ENCODE measurements around the gene CDC6. TPM values are rescaled to one million over a fixed set of nuclear protein-coding genes. Genes with fewer than 3 reads are reported as not detected.
A peak's percentile ranks its signal among the peaks of the same experiment; 100 is the strongest.

Gene CDC6
- total RNA-seq, 1 donor from 2014 or later, result 2.3 TPM

DNA sequence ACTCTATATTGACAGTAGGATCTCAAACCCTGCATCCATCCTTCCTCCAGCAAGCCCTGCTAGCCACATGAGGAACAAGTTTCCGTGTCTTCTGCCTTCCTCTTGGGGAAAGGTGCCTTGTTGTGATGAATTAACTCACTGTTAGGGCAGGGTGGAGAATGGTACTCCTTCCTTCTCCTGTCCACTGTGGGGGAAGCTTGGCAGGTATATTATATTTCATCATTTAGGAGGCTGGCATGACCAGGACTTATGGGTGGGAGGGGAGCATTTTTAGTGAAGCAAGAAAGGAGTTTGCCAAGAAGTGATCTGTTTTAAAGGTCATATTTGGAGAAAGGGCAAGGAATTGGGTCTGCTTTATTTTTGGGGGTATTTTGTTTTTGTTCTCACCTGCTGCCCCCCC is 9.3 kb upstream of the CDC6 start:
- Histone ChIP-seq H3K27me3 (ENCODE audit: low read depth) (no peaks in the 10 kb centered on the region), H3K9me3 (no peaks in the 10 kb centered on the region), H3K36me3 (peaks cover 88% of the 10 kb centered on the region), H3K4me1 (peaks cover 2% of the 10 kb centered on the region), H3K27ac (no peak overlapping the region), H3K4me3 (no peak overlapping the region)
- no peak for DNase-seq
- intact Hi-C loops (cut with DNase I), result no loop called here
- ATAC-seq, result no peak
- TF ChIP-seq, protein P1, sequence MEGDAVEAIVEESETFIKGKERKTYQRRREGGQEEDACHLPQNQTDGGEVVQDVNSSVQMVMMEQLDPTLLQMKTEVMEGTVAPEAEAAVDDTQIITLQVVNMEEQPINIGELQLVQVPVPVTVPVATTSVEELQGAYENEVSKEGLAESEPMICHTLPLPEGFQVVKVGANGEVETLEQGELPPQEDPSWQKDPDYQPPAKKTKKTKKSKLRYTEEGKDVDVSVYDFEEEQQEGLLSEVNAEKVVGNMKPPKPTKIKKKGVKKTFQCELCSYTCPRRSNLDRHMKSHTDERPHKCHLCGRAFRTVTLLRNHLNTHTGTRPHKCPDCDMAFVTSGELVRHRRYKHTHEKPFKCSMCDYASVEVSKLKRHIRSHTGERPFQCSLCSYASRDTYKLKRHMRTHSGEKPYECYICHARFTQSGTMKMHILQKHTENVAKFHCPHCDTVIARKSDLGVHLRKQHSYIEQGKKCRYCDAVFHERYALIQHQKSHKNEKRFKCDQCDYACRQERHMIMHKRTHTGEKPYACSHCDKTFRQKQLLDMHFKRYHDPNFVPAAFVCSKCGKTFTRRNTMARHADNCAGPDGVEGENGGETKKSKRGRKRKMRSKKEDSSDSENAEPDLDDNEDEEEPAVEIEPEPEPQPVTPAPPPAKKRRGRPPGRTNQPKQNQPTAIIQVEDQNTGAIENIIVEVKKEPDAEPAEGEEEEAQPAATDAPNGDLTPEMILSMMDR (IDR thresholded peaks at IDR 0.05), result no peak

DNA sequence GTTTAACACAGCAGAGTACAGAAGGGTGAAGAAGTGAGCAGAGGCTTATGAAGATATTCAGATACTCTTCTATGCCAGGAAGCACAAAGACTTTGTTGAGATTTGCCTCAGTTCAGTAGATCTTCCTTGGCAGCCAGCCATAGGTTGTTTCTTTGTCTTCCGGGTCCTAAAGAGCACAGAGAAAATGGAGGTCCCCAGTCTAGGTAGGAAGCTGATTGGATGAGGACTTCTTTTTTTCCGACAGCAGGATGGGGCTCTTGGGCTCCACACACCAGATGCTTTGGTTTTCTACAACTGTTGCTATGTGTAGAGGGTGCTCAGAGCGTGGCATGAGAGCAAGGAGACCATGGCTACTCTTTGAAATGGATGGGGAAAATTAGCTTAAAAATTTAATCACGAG is 8.3 kb upstream of the CDC6 start:
- no peak overlapping the region for H3K27ac ChIP-seq
- H3K4me3 ChIP-seq, result no peak overlapping the region
- ATAC-seq, result no peak
- peaks cover 79% of the 10 kb centered on the region for H3K36me3 ChIP-seq
- intact Hi-C loops (cut with DNase I), result no loop called here
- DNase-seq, result no peak
- TF ChIP-seq, protein P1 (IDR thresholded peaks at IDR 0.05), result no peak
- no peaks in the 10 kb centered on the region for H3K27me3 ChIP-seq (ENCODE audit: low read depth)
- H3K4me1 ChIP-seq, result peaks cover 12% of the 10 kb centered on the region
- no peaks in the 10 kb centered on the region for H3K9me3 ChIP-seq

DNA sequence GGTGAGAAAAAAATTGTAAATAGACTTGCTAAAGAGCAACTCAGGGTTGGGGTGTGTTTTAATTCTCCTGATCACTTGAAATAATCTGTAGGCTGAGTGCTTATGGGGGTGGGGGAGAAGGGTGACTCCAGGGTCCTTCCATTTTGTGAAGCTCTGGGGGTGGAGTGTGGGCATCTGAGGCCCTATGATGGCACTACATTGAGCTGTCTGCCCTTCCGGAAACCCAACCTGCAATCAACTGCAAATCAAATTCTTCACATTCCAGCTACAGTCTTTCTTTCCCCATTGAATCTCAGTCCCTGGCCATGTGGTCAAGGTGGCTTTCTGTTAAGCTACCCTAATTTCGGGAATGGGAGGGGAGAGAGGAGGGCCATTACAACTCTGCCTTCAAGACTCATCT is 6.0 kb upstream of the CDC6 start:
- Histone ChIP-seq H3K36me3 (peaks cover 56% of the 10 kb centered on the region), H3K4me3 (no peak overlapping the region), H3K9me3 (no peaks in the 10 kb centered on the region), H3K27me3 (ENCODE audit: low read depth) (no peaks in the 10 kb centered on the region), H3K4me1 (peaks cover 19% of the 10 kb centered on the region), H3K27ac (no peak overlapping the region)
- TF ChIP-seq, protein P1 (IDR thresholded peaks at IDR 0.05), result no peak
- no peak for DNase-seq
- intact Hi-C loops (cut with DNase I), result loop anchor here (10.0 kb wide), 1 partner anchor 57 kb away; no protein-coding TSS in a partner anchor
- no peak for ATAC-seq

DNA sequence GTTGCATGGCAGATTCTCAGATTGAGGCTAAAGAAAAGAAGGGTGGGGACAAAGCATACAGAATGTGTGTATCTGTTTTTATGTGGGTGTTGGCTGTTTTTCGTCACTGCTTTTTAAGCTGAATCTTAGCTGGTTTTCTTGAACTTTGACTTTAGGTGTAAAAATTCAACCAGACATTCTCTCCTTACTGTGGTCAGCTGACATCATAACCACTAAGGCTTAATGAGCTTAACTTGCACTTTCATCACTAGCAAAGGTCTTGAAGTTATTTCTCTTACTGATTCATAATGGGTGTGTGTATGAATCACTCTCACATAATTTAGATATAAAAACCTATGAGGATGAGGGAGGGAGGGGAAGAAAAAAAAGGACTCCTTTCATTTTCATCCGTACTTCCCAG is 4.0 kb upstream of the CDC6 start:
- DNase-seq (no peak), ATAC-seq (no peak)
- H3K36me3 ChIP-seq, result peaks cover 36% of the 10 kb centered on the region
- peak overlapping the region; percentile 4 for H3K27ac ChIP-seq
- no peaks in the 10 kb centered on the region for H3K9me3 ChIP-seq
- intact Hi-C loops (cut with DNase I), result loop anchor here (10.0 kb wide), 1 partner anchor 59 kb away; no protein-coding TSS in a partner anchor
- H3K4me3 ChIP-seq, result no peak overlapping the region
- TF ChIP-seq, protein P1 (IDR thresholded peaks at IDR 0.05), result no peak
- H3K27me3 ChIP-seq (ENCODE audit: low read depth), result no peaks in the 10 kb centered on the region
- peaks cover 25% of the 10 kb centered on the region for H3K4me1 ChIP-seq

DNA sequence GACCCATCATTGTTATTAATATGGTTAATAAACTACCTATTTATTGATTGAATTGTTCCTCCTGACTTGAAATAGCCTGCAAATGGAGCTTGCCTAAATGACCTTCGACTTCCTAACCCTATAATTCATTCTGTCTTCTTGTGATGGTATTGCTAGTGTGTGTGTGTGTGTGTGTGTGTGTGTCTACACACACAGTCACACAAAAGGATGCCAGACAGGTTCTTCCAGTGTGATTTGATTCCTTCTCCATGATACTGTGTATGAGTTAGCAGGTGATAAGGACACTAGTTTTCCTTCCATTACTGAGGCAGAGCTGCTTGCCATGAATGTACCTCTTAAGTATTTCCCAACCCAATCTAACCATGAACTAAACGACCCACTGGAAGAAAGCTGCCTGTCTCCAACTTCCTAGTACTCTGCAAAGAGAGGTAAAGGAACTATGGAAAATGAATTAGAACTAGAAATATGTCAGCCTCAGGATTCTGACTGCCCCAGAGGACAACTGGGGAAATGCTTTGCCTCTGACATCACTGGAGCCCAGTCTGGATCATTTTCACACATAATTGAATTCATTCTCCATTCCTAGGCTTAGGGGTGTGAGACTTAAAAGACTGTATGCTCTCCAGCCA is 3.5 kb upstream of the CDC6 start:
- intact Hi-C loops (cut with DNase I), result loop anchor here (10.0 kb wide), 1 partner anchor 59 kb away; no protein-coding TSS in a partner anchor
- peaks cover 25% of the 10 kb centered on the region for H3K4me1 ChIP-seq
- ATAC-seq, result peak; percentile 6 to 20
- no peak overlapping the region for H3K4me3 ChIP-seq
- no peak for DNase-seq
- peak overlapping the region; percentile 4 for H3K27ac ChIP-seq
- peaks cover 31% of the 10 kb centered on the region for H3K36me3 ChIP-seq
- no peaks in the 10 kb centered on the region for H3K27me3 ChIP-seq (ENCODE audit: low read depth)
- TF ChIP-seq, protein P1 (IDR thresholded peaks at IDR 0.05), result peak; percentile 27
- no peaks in the 10 kb centered on the region for H3K9me3 ChIP-seq
